Esophagus squamous epithelium (tissue), 4 donors: Measurements from ENCODE around the gene GPR156. TPM values are rescaled to one million over a fixed set of nuclear protein-coding genes. Genes with fewer than 3 reads are reported as not detected.

Experiments
- small RNA-seq, 4 donors: library from RNA; depleted of rRNA; stranded (forward); fragments of <200 nt; gene quantifications; one replicate each; pipeline ENCODE3, GENCODE V24; 2016
- total RNA-seq, 4 donors: library from RNA; depleted of rRNA; stranded (reverse); fragments of >200 nt; gene quantifications; one replicate each; pipeline ENCODE4 v1.1.0, GENCODE V29; 2016

The GPR156 gene
- total RNA-seq, 4 donors from 2014 or later: 0.19 to 0.94 (median 0.57) TPM; not detected in 1

Small RNA genes lying within 50 kb of the gene (small RNA-seq; reads per million reads assigned to genes)
- gene RF00019: 0 reads per million in 4 donors
- 0 reads per million in 4 donors for gene RN7SL397P

Other genes starting within 250 kb of the GPR156 start
- 10 to 100 TPM; 24.1 to 38.9 (median 34.5) TPM for gene GSK3B, start 190.8 kb downstream of the GPR156 start, total RNA-seq
- gene LRRC58, start 64.1 kb upstream of the GPR156 start, total RNA-seq: 10 to 100 TPM; 11.6 to 27.8 (median 24.5) TPM
- 100 to 1,000 TPM in 2 of 4 donors, 10 to 100 TPM in 1, 1 to 10 TPM in 1; 9.4 to 258 (median 70.7) TPM for gene FSTL1, start 165.8 kb upstream of the GPR156 start, total RNA-seq